AG09309 (cell line): ENCODE data around the gene HOMER1.

ENCODE experiments used
- DNase-seq: peaks from one replicate; pipeline ENCODE4 v3.0.0-alpha.2; 2010; ENCODE audit warnings: low read depth
- H3K4me3 ChIP-seq: 2 replicates; pipeline ENCODE4 v1.5.1; 2011; ENCODE audit warnings: mild to moderate bottlenecking, low read depth, low read length, moderate library complexity; ENCODE audit not compliant: control insufficient read depth
- CTCF ChIP-seq: IDR thresholded peaks from 2 replicates; pipeline ENCODE4 v1.5.1; 2011; ENCODE audit warnings: mild to moderate bottlenecking, low read depth, low read length, inconsistent platforms; ENCODE audit not compliant: insufficient read depth, control insufficient read depth; ENCODE audit errors: missing control alignments

HOMER1 gene

GRCh38 chr5:79512471-79513307 lies 1.2 kb downstream of the HOMER1 start:
- no peak for TF ChIP-seq CTCF
- DNase-seq = no peak
- peak overlapping the region; percentile 58 for H3K4me3 ChIP-seq

GRCh38 chr5:79512049-79512448 lies 1.9 kb downstream of the HOMER1 start:
- no peak for DNase-seq
- peak overlapping the region; percentile 58; the same call in 1 of the 2 replicates for H3K4me3 ChIP-seq
- TF ChIP-seq CTCF = no peak

- H3K4me3 ChIP-seq = no peak overlapping the region
- no peak for DNase-seq
- TF ChIP-seq CTCF = no peak
Measured at GRCh38 chr5:79510638-79511037, 3.3 kb downstream of the HOMER1 start.

GRCh38 chr5:79509244-79509885 lies 4.6 kb downstream of the HOMER1 start:
- no peak overlapping the region for H3K4me3 ChIP-seq
- TF ChIP-seq CTCF = no peak
- DNase-seq = no peak

- no peak overlapping the region for H3K4me3 ChIP-seq
- no peak for TF ChIP-seq CTCF
- DNase-seq = no peak
Measured at GRCh38 chr5:79508794-79509193, 5.1 kb downstream of the HOMER1 start.

GRCh38 chr5:79508354-79508753 lies 5.6 kb downstream of the HOMER1 start:
- no peak overlapping the region for H3K4me3 ChIP-seq
- no peak for DNase-seq
- no peak for TF ChIP-seq CTCF
